Measurements from ENCODE around the gene GOSR1. TPM values are rescaled to one million over a fixed set of nuclear protein-coding genes. Genes with fewer than 3 reads are reported as not detected.
"Not testable (repeated sequence)": the region's sequence is repeated elsewhere in the genome, so short reads cannot be mapped to it uniquely, and the experiment has no call there.

The GOSR1 gene
- total RNA-seq, 2 donors from 2014 or later, result 50.8 to 57.3 TPM

DNA sequence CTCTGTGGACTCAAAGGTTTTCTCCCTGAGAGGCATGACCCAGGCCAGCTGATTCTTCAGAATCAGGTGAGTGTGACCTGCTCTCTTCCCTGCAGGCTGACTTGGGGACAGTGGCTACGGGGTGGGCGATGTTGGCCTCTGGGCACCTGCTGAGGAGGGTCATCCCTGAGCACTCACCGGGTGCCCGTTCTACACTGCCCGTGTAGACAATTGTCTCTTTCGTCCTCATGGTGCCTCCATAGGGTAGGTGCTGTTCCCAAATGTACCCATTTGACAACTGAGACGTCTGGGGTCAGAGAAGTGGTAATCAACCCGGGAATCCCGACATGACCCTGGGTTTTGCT is 74.8 kb downstream of the GOSR1 start:
- Histone ChIP-seq H3K4me1 (ENCODE audit: control insufficient read depth, insufficient read depth, low read length) (no peaks in the 10 kb centered on the region), H3K27ac (ENCODE audit: low read depth, low read length) (no peak overlapping the region), H3K27me3 (ENCODE audit: control insufficient read depth, insufficient read depth, low read length, poor library complexity, severe bottlenecking) (no peaks in the 10 kb centered on the region), H3K9me3 (ENCODE audit: control insufficient read depth, low read length) (no peaks in the 10 kb centered on the region), H3K36me3 (ENCODE audit: control insufficient read depth, insufficient read depth, low read length) (no peaks in the 10 kb centered on the region), H3K4me3 (ENCODE audit: low read length) (no peak overlapping the region), H3K9ac (ENCODE audit: extremely low read depth, low read length, poor library complexity, severe bottlenecking) (no peak overlapping the region)
- H3K9me3 Mint-ChIP-seq, result no peaks in the 10 kb centered on the region
- H3K27ac Mint-ChIP-seq, result no peak overlapping the region
- H3K4me3 Mint-ChIP-seq, result no peak overlapping the region
- peaks cover 5% of the 10 kb centered on the region for H3K4me1 Mint-ChIP-seq
- 92 to 100% methylated on average over 5 to 9 of the region's 9 CpGs for WGBS, 2 experiments (ENCODE audit: insufficient coverage in 1 of 2, insufficient read length in 1 of 2)
- no peak for DNase-seq
- H3K27me3 Mint-ChIP-seq (ENCODE audit: insufficient read depth), result no peaks in the 10 kb centered on the region
- no peaks in the 10 kb centered on the region for H3K36me3 Mint-ChIP-seq (ENCODE audit: low read depth)
- TF ChIP-seq, protein P1, sequence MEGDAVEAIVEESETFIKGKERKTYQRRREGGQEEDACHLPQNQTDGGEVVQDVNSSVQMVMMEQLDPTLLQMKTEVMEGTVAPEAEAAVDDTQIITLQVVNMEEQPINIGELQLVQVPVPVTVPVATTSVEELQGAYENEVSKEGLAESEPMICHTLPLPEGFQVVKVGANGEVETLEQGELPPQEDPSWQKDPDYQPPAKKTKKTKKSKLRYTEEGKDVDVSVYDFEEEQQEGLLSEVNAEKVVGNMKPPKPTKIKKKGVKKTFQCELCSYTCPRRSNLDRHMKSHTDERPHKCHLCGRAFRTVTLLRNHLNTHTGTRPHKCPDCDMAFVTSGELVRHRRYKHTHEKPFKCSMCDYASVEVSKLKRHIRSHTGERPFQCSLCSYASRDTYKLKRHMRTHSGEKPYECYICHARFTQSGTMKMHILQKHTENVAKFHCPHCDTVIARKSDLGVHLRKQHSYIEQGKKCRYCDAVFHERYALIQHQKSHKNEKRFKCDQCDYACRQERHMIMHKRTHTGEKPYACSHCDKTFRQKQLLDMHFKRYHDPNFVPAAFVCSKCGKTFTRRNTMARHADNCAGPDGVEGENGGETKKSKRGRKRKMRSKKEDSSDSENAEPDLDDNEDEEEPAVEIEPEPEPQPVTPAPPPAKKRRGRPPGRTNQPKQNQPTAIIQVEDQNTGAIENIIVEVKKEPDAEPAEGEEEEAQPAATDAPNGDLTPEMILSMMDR (conservative IDR thresholded peaks at IDR 0.05), result no peak

DNA sequence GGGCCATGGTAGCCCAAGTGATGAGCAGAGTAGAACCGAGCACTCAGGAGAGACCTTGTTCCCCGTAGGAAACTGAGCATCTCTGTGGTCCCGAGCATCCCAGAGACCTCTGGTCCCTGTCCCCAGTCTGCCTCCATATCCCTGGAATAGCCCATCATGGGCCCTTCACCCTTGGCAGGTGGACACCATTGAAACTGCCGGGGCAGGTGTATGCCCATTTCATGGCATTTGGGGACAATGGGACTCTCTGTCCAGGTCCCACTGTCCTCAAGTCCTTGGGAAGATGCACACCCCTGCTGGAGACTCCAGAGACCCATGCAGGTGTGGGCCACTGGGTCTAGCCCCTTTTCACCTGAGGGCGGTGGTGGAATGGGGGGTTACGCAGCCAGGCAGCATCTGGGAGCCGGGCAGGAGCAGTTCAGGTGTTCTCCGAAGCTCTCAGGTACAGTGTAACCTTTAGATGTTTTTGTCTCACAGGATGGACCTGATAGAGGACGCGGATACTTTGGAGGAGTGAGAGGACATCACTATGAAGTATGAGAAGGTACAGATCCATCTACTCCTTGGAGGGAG is 75.9 kb downstream of the GOSR1 start:
- Mint-ChIP-seq H3K4me1 (peaks cover 5% of the 10 kb centered on the region), H3K36me3 (ENCODE audit: low read depth) (no peaks in the 10 kb centered on the region), H3K4me3 (no peak overlapping the region), H3K9me3 (no peaks in the 10 kb centered on the region), H3K27me3 (ENCODE audit: insufficient read depth) (no peaks in the 10 kb centered on the region), H3K27ac (no peak overlapping the region)
- TF ChIP-seq, protein P1 (conservative IDR thresholded peaks at IDR 0.05), result no peak
- peak; percentile 38 for DNase-seq
- H3K4me3 ChIP-seq (ENCODE audit: low read length), result no peak overlapping the region
- H3K27me3 ChIP-seq (ENCODE audit: control insufficient read depth, insufficient read depth, low read length, poor library complexity, severe bottlenecking), result no peaks in the 10 kb centered on the region
- H3K36me3 ChIP-seq (ENCODE audit: control insufficient read depth, insufficient read depth, low read length), result no peaks in the 10 kb centered on the region
- no peak overlapping the region for H3K27ac ChIP-seq (ENCODE audit: low read depth, low read length)
- no peaks in the 10 kb centered on the region for H3K4me1 ChIP-seq (ENCODE audit: control insufficient read depth, insufficient read depth, low read length)
- WGBS, 2 experiments (ENCODE audit: insufficient coverage in 1 of 2, insufficient read length in 1 of 2), result 84 to 94% methylated on average over 8 to 10 of the region's 10 CpGs
- no peaks in the 10 kb centered on the region for H3K9me3 ChIP-seq (ENCODE audit: control insufficient read depth, low read length)
- no peak overlapping the region for H3K9ac ChIP-seq (ENCODE audit: extremely low read depth, low read length, poor library complexity, severe bottlenecking)

DNA sequence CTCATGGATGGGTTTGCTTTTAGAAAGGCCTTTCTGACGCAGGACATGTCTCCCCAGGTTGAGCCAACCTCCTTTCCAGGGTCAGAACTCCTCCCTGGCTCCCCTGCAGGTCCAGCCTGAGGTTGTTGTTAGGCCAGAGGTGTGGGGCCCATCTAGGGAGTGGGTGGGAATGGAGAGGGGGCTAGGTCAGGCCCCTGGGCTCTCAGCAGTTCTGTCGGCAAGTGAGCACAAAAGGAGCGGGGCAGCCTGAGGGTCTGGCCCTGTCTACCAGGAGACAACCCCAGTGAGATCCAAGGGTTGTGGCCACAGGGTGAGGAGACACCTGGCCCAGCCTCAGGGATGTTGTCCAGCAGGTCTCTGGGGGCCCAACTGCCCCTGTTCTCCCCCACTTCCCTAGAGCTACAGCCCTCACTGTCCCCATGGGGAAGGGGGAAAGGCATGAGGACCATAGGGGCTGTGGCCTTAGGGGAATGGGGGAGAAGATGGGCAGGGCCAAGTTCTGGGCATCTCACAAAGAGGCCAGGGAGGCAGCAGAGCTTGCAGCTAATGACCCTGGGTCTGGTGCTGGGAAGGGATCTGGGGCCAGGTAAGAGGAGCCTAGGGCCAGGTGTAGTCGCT is 76.7 kb downstream of the GOSR1 start:
- WGBS, 2 experiments (ENCODE audit: insufficient coverage in 1 of 2, insufficient read length in 1 of 2), result 95 to 100% methylated on average over 1 to 4 of the region's 4 CpGs
- not testable (repeated sequence) for H3K4me1 Mint-ChIP-seq; H3K4me3 Mint-ChIP-seq; H3K9ac ChIP-seq (ENCODE audit: extremely low read depth, low read length, poor library complexity, severe bottlenecking); H3K4me1 ChIP-seq (ENCODE audit: control insufficient read depth, insufficient read depth, low read length); H3K27me3 Mint-ChIP-seq (ENCODE audit: insufficient read depth); H3K9me3 Mint-ChIP-seq; H3K27me3 ChIP-seq (ENCODE audit: control insufficient read depth, insufficient read depth, low read length, poor library complexity, severe bottlenecking); H3K36me3 Mint-ChIP-seq (ENCODE audit: low read depth); H3K4me3 ChIP-seq (ENCODE audit: low read length); H3K36me3 ChIP-seq (ENCODE audit: control insufficient read depth, insufficient read depth, low read length); H3K9me3 ChIP-seq (ENCODE audit: control insufficient read depth, low read length); H3K27ac ChIP-seq (ENCODE audit: low read depth, low read length)
- peak; percentile 32 for DNase-seq
- peak overlapping the region; percentile 30 for H3K27ac Mint-ChIP-seq

Measured in endodermal cell (in vitro differentiated cells).